ENCODE results near the gene TMEM229A.
"Not testable (repeated sequence)": the region's sequence is repeated elsewhere in the genome, so short reads cannot be mapped to it uniquely, and the experiment has no call there.

TMEM229A gene

DNA sequence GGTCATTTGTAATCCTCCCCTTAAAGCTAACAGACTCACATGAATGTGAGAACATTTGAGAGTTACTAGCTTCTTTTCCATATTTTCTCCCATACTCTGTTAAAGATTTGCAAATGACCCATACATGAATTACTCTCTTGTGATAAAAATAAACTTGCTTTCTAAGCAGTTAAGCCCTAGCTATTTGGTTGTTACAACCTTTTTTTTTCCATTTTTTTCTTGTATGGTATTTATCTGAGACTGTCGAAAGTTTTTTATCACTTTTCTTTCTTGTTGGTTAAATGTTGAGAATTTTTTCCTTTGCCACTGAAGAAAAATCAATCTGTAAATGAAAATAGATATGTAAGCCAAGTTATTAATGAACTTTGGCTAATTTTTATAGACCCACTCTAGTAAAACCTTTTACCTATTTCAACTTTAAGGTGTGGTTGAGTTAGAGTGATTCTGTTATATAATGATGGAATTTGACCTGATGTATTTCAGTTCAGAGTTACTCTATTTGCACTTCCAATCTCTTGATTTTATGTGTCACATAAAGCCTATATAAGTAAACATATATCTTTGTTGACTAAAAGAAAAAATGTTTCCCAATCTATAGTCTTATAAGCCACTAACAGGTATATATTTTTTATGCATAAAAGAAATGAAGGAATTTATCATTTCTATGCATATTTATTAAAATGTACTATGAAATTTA is 19.0 kb upstream of the TMEM229A start:
- in situ Hi-C loops (cut with MboI; ENCODE audit: low sequenced_read_pairs, unreplicated experiment): no loop called here
- TF ChIP-seq, protein P1, sequence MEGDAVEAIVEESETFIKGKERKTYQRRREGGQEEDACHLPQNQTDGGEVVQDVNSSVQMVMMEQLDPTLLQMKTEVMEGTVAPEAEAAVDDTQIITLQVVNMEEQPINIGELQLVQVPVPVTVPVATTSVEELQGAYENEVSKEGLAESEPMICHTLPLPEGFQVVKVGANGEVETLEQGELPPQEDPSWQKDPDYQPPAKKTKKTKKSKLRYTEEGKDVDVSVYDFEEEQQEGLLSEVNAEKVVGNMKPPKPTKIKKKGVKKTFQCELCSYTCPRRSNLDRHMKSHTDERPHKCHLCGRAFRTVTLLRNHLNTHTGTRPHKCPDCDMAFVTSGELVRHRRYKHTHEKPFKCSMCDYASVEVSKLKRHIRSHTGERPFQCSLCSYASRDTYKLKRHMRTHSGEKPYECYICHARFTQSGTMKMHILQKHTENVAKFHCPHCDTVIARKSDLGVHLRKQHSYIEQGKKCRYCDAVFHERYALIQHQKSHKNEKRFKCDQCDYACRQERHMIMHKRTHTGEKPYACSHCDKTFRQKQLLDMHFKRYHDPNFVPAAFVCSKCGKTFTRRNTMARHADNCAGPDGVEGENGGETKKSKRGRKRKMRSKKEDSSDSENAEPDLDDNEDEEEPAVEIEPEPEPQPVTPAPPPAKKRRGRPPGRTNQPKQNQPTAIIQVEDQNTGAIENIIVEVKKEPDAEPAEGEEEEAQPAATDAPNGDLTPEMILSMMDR (IDR thresholded peaks at IDR 0.05; ENCODE audit: borderline replicate concordance, control extremely low read depth, extremely low read depth, insufficient read depth, missing control alignments): no peak
- no peak for DNase-seq (ENCODE audit: low spot score)

DNA sequence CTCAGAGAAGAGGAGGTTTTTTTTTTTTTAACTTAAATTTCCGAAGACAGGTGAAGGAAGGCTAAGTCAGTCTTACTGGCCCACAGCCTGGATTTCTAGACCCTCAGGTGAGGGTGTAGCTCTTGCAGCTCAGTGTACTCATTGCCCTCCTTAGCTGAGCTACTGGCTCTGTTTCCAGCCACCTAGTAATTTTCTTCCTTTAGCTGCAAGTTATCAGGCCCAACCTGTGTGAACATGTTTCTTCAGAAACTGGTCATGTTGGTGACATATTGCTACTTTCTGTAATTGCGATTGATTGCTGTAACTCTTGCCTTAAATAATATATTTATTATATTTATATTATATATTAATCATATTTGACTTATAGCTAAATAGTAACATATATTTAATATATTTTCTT is 10.0 kb upstream of the TMEM229A start:
- in situ Hi-C loops (cut with MboI; ENCODE audit: low sequenced_read_pairs, unreplicated experiment): no loop called here
- TF ChIP-seq, protein P1 (IDR thresholded peaks at IDR 0.05; ENCODE audit: borderline replicate concordance, control extremely low read depth, extremely low read depth, insufficient read depth, missing control alignments): no peak
- no peak for DNase-seq (ENCODE audit: low spot score)

DNA sequence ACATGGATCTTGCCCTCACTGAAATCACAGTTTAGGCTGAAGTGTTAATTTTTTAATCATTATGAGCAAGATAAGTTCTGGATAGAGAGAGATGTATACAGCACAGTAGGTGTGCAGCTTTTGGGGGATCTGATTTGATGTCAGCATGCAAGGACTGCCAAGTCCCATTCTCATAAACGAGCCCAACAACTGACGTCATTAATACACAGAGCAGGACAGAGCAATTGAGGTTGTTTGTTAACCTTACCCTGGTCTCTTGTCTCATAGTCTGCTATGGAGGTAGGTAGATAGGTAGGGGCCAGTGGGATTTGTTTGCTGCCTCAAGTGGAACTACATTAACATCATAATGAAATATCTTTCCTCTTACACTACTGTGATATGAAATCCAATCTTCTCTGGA is 8.6 kb upstream of the TMEM229A start:
- TF ChIP-seq, protein P1 (IDR thresholded peaks at IDR 0.05; ENCODE audit: borderline replicate concordance, control extremely low read depth, extremely low read depth, insufficient read depth, missing control alignments): no peak
- DNase-seq (ENCODE audit: low spot score): no peak
- in situ Hi-C loops (cut with MboI; ENCODE audit: low sequenced_read_pairs, unreplicated experiment): no loop called here

DNA sequence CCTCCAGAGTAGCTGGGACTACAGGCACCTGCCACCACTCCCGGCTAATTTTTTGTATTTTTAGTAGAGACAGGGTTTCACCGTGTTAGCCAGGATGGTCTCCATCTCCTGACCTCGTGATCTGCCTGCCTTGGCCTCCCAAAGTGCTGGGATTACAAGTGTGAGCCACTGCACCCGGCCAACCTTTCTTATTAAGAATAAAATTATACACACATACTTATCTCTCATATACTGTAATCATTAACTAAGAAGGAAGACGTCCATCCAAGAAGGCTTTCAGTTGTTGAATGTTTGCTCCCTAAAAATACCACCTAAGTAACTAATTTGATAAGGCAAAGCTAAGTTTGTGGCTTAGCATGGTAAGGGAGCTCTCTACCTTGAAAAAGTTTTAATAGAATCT is 5.0 kb upstream of the TMEM229A start:
- DNase-seq (ENCODE audit: low spot score); in situ Hi-C loops (cut with MboI; ENCODE audit: low sequenced_read_pairs, unreplicated experiment): not testable (repeated sequence)

DNA sequence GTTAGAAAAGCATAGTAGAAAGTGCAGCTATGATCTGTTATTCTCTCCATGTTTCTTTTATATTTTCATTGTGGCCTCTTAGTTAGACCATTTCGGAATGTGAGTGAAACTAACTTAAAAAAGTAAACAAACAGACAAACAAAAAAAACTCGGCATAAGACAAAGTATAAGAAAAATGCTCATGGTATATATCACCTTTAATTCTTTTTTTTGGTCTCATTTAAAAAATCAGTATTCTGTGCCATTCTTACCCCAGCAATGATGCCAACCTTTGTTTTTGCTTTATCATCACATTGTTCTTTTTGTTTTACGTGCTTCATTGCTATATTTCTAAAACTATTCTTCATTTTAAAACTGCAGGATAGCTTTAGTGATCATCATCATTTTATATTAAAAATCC is 2.8 kb upstream of the TMEM229A start:
- DNase-seq (ENCODE audit: low spot score): no peak
- TF ChIP-seq, protein P1 (IDR thresholded peaks at IDR 0.05; ENCODE audit: borderline replicate concordance, control extremely low read depth, extremely low read depth, insufficient read depth, missing control alignments): no peak
- in situ Hi-C loops (cut with MboI; ENCODE audit: low sequenced_read_pairs, unreplicated experiment): no loop called here

DNA sequence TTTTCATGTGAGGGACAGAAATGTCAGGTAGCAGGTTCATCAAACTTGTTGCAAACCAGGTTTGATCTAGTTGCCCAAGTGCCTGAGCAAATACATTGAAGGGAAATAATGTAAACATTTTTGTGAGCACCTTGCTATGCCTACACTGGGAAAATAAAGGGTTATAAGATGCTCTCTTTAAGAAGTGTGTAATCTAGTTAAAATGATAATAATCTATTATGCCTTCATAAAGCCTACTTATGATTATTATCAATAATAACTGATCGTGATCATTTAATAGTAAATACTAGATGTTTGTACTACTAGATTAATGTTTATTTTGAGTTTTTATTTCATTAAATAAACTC is 1.9 kb upstream of the TMEM229A start:
- TF ChIP-seq, protein P1 (IDR thresholded peaks at IDR 0.05; ENCODE audit: borderline replicate concordance, control extremely low read depth, extremely low read depth, insufficient read depth, missing control alignments): no peak
- DNase-seq (ENCODE audit: low spot score): no peak
- in situ Hi-C loops (cut with MboI; ENCODE audit: low sequenced_read_pairs, unreplicated experiment): no loop called here

DNA sequence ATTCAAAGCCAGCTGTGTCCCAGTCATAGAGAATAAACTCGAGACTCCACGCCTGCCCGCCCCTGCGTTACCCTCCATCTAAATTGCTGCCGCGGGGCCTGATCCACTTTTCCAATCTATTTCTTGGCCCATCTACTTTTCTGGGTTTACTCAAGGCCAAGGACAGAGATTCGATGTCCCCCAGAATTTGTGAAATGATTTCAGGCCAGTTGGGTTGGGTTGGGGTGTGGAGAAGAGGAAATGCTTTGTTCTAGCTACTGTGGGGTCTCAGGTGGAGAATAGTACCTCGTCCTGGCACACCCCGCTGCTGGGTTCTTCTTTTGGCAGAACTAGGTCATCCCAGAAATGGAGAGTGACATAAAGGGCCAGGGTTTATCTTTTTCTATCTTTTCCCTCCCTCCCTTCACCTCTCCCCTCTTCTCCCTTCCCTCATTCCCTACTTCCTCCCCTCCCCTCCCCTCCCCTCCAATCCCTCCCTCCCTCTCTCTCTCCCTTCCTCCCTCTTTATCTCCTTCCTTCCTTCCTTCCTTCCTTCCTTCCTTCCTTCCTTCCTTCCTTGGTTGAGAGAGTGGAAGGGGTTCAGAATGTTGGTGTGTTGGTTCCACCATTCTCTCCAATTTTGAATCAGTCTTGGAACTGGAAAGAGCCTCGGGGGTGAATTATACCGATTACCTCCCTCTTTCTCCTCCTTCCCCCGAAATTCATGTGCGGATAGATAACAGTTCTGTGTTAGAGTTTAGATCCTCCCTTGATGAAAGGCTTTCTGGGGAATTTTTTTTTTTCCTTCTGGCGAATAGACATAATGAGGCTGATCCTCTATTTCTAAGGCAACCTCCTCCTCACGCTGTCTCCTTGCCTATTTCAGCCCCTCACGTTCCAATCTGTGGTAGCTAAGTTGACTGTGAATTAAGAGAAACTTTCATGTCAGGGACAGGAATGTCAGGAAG is 1.2 kb upstream of the TMEM229A start:
- DNase-seq (ENCODE audit: low spot score): no peak
- TF ChIP-seq, protein P1 (IDR thresholded peaks at IDR 0.05; ENCODE audit: borderline replicate concordance, control extremely low read depth, extremely low read depth, insufficient read depth, missing control alignments): no peak
- in situ Hi-C loops (cut with MboI; ENCODE audit: low sequenced_read_pairs, unreplicated experiment): no loop called here

Measured in GM13976 (cell line).